Measurements from ENCODE around the gene KDELR3.

DNA sequence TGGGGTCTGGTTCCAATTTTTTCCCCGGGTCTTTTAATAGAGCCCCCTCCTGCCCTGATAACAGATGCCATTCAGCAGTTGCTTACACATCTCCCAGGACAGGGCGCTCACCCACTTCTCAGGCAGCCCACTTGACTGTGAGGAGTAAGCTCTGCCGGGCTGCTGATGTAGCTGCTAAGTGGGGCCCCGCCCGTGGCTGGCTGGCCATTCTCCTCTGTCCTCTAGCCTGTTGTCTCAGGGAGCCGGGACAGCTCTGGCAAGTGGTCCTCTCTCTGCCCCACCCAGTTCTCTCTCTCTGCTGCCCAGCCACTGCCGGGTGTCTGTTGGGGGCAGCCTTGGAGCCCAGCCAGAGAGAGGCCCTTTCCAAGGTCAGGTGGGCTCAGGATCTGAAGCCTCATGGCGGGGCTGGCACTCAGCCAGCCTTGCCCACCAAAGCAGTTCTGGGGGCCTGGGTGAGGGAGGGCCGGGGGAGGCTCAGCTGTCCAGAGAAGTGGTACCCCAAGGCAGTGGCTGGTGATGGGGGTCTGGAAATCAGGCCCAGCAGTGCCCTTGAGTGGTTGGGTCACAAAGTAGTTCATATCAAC, 21.8 kb upstream of the KDELR3 start:
- no peak for TF ChIP-seq EZH2 (IDR thresholded peaks at IDR 0.05; ENCODE audit: low read length, missing control alignments)
- TF ChIP-seq, protein P1, sequence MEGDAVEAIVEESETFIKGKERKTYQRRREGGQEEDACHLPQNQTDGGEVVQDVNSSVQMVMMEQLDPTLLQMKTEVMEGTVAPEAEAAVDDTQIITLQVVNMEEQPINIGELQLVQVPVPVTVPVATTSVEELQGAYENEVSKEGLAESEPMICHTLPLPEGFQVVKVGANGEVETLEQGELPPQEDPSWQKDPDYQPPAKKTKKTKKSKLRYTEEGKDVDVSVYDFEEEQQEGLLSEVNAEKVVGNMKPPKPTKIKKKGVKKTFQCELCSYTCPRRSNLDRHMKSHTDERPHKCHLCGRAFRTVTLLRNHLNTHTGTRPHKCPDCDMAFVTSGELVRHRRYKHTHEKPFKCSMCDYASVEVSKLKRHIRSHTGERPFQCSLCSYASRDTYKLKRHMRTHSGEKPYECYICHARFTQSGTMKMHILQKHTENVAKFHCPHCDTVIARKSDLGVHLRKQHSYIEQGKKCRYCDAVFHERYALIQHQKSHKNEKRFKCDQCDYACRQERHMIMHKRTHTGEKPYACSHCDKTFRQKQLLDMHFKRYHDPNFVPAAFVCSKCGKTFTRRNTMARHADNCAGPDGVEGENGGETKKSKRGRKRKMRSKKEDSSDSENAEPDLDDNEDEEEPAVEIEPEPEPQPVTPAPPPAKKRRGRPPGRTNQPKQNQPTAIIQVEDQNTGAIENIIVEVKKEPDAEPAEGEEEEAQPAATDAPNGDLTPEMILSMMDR (conservative IDR thresholded peaks at IDR 0.05 in 1 of 2, IDR thresholded peaks at IDR 0.05 in 1 of 2; ENCODE audit: low read depth in 1 of 2, low read length in 2 of 2) = no peak

Data from fibroblast of lung (primary cell).